H1 (cell line): ENCODE measurements around the gene SLC5A9. TPM values are rescaled to one million over a fixed set of nuclear protein-coding genes. Genes with fewer than 3 reads are reported as not detected.

Source experiments
- CTCF ChIA-PET: fragments of 300-600 bp; sonication (Branson Sonifier 250); formaldehyde crosslinking; loops from one replicate; lab custom pipeline; 2021; ENCODE audit not compliant: partially characterized antibody; lab: Charles Lee
- POLR2A ChIA-PET: fragments of 300-600 bp; sonication (Branson Sonifier 250); formaldehyde crosslinking; loops from one replicate; lab custom pipeline; 2021; ENCODE audit warnings: inconsistent platforms; ENCODE audit not compliant: partially characterized antibody; lab: Charles Lee
- DNase-seq, 2 experiments: peaks; one replicate each; pipeline versions ENCODE4 v3.0.0 to v3.0.0-alpha.2; 2010 to 2022; ENCODE audit warnings: low spot score in 2 of 2, low read depth in 1 of 2, mixed read lengths in 1 of 2
- FAIRE-seq: peaks from 2 replicates; lab custom pipeline; 2011; peaks lifted over from hg19 to GRCh38; lab: Jason Lieb, UNC
- H2AFZ ChIP-seq: 2 replicates; pipeline ENCODE4 v1.8.1; 2012; ENCODE audit warnings: low read length, inconsistent platforms
- H2AK5ac ChIP-seq: 2 replicates; pipeline ENCODE4 v1.6.1; 2013; ENCODE audit warnings: low read depth, low read length
- H2BK120ac ChIP-seq: replicated peaks from 2 replicates; pipeline ENCODE3; 2013; ENCODE audit warnings: low read depth, low read length, inconsistent platforms
- H2BK12ac ChIP-seq: 2 replicates; pipeline ENCODE4 v1.6.1; 2013; ENCODE audit warnings: low read depth, low read length
- H2BK15ac ChIP-seq: 2 replicates; pipeline ENCODE4 v1.6.1; 2013; ENCODE audit warnings: low read length
- H2BK20ac ChIP-seq: 2 replicates; pipeline ENCODE4 v1.6.1; 2013; ENCODE audit warnings: low read length
- H2BK5ac ChIP-seq: 2 replicates; pipeline ENCODE4 v1.6.1; 2013; ENCODE audit warnings: low read depth, low read length
- H3K14ac ChIP-seq: 2 replicates; pipeline ENCODE4 v1.6.1; 2013; ENCODE audit warnings: inconsistent platforms; ENCODE audit not compliant: insufficient read length
- H3K18ac ChIP-seq: 2 replicates; pipeline ENCODE4 v1.6.1; 2013; ENCODE audit warnings: low read length; ENCODE audit errors: extremely low read depth
- H3K23ac ChIP-seq: 2 replicates; pipeline ENCODE4 v1.6.1; 2013; ENCODE audit warnings: inconsistent platforms; ENCODE audit not compliant: insufficient read length
- H3K23me2 ChIP-seq: 2 replicates; pipeline ENCODE4 v1.6.1; 2013; ENCODE audit warnings: low read depth, low read length
- H3K27ac ChIP-seq: 2 replicates; pipeline ENCODE4 v1.6.1; 2011; ENCODE audit warnings: low read depth, low read length, inconsistent platforms
- H3K27me3 ChIP-seq, 4 experiments: replicated peaks in 1 of 4; 1 replicate in 1 of 4; 2 replicates in 3 of 4; pipeline versions ENCODE4 v1.6.1 to v1.8.1; 2011 to 2013; ENCODE audit warnings: low read length in 3 of 4, mild to moderate bottlenecking in 3 of 4, inconsistent platforms in 2 of 4, mixed read lengths in 2 of 4, moderate library complexity in 1 of 4; ENCODE audit not compliant: control insufficient read depth in 3 of 4, insufficient read depth in 3 of 4; ENCODE audit errors: extremely low read depth in 1 of 4
- H3K36me3 ChIP-seq, 4 experiments: 2 replicates each; pipeline versions ENCODE4 v1.6.1 to v1.8.1; 2011 to 2013; ENCODE audit warnings: mild to moderate bottlenecking in 4 of 4, low read length in 3 of 4, moderate library complexity in 2 of 4, control low read depth in 1 of 4, inconsistent platforms in 1 of 4; ENCODE audit not compliant: insufficient read depth in 4 of 4, control insufficient read depth in 2 of 4
- H3K4ac ChIP-seq: replicated peaks from 2 replicates; pipeline ENCODE3; 2013; ENCODE audit warnings: low read length, low read depth, mixed read lengths, inconsistent platforms; ENCODE audit not compliant: insufficient read length
- H3K4me1 ChIP-seq, 4 experiments: replicated peaks in 1 of 4; 1 replicate in 1 of 4; 2 replicates in 3 of 4; pipeline versions ENCODE4 v1.6.1 to v1.8.1; 2011 to 2013; ENCODE audit warnings: low read length in 3 of 4, inconsistent platforms in 2 of 4, mixed read lengths in 1 of 4; ENCODE audit not compliant: insufficient read depth in 4 of 4, control insufficient read depth in 3 of 4
- H3K4me2 ChIP-seq, 2 experiments: 2 replicates each; pipeline versions ENCODE4 v1.6.1 to v1.8.1; 2011 to 2013; ENCODE audit warnings: low read depth in 2 of 2, low read length in 2 of 2, control low read depth in 1 of 2, inconsistent platforms in 1 of 2, mild to moderate bottlenecking in 1 of 2; ENCODE audit not compliant: insufficient read depth in 1 of 2
- H3K4me3 ChIP-seq, 4 experiments: fragments of 200-600, 300-600 bp in 1 of 4; sonication (generic), shearing (Covaris generic), sonication (Bioruptor Twin) in 1 of 4; 2 replicates each; pipeline versions ENCODE4 v1.5.1 to v1.8.1; 2011 to 2016; ENCODE audit warnings: low read length in 4 of 4, low read depth in 3 of 4, control low read depth in 2 of 4, inconsistent platforms in 2 of 4, mild to moderate bottlenecking in 2 of 4, mixed read lengths in 1 of 4, moderate library complexity in 1 of 4; ENCODE audit not compliant: insufficient read depth in 2 of 4; ENCODE audit errors: extremely low read depth in 1 of 4
- H3K56ac ChIP-seq: replicated peaks from 2 replicates; pipeline ENCODE3; 2013; ENCODE audit warnings: low read depth, mild to moderate bottlenecking, mixed read lengths, low read length, inconsistent platforms; ENCODE audit not compliant: insufficient read length
- H3K79me1 ChIP-seq: 2 replicates; pipeline ENCODE4 v1.6.1; 2013; ENCODE audit warnings: low read depth, low read length, control low read depth
- H3K79me2 ChIP-seq, 2 experiments: 2 replicates each; pipeline versions ENCODE4 v1.6.1 to v1.8.1; 2012 to 2013; ENCODE audit warnings: low read length in 2 of 2, mild to moderate bottlenecking in 2 of 2, inconsistent platforms in 1 of 2; ENCODE audit not compliant: insufficient read depth in 2 of 2, control insufficient read depth in 1 of 2
- H3K9ac ChIP-seq, 4 experiments: replicated peaks in 1 of 4; 1 replicate in 1 of 4; 2 replicates in 3 of 4; pipeline versions ENCODE4 v1.6.1 to v1.8.1; 2011 to 2013; ENCODE audit warnings: low read depth in 3 of 4, low read length in 3 of 4, control low read depth in 2 of 4, mild to moderate bottlenecking in 2 of 4, moderate library complexity in 2 of 4, inconsistent platforms in 1 of 4; ENCODE audit errors: extremely low read depth in 1 of 4
- H3K9me3 ChIP-seq, 2 experiments: 2 replicates each; pipeline versions ENCODE4 v1.6.1 to v1.8.1; 2012 to 2013; ENCODE audit warnings: mild to moderate bottlenecking in 2 of 2, moderate library complexity in 2 of 2, control low read depth in 1 of 2, inconsistent platforms in 1 of 2, low read depth in 1 of 2, low read length in 1 of 2, mixed read lengths in 1 of 2; ENCODE audit not compliant: insufficient read depth in 2 of 2
- H4K20me1 ChIP-seq, 2 experiments: replicated peaks in 1 of 2; 2 replicates each; pipeline versions ENCODE3 to v1.8.1; 2011 to 2013; ENCODE audit warnings: inconsistent platforms in 2 of 2, low read length in 2 of 2, mild to moderate bottlenecking in 1 of 2; ENCODE audit not compliant: insufficient read depth in 2 of 2, control insufficient read depth in 1 of 2
- H4K5ac ChIP-seq: 2 replicates; pipeline ENCODE4 v1.6.1; 2013; ENCODE audit warnings: low read length, low read depth, mixed read lengths, inconsistent platforms; ENCODE audit not compliant: insufficient read length
- H4K8ac ChIP-seq: 2 replicates; pipeline ENCODE4 v1.8.0; 2013; ENCODE audit warnings: mild to moderate bottlenecking, moderate library complexity, low read length, inconsistent platforms; ENCODE audit not compliant: insufficient read depth; ENCODE audit errors: extremely low read depth
- H4K91ac ChIP-seq: replicated peaks from 2 replicates; pipeline ENCODE3; 2013; ENCODE audit warnings: low read length, mixed read lengths, inconsistent platforms; ENCODE audit not compliant: insufficient read length
- CHD1 ChIP-seq: IDR thresholded peaks from 2 replicates; pipeline ENCODE4 v1.6.1; 2012; ENCODE audit warnings: low read depth, low read length, improper control_type of control experiment
- CREB1 ChIP-seq: IDR thresholded peaks from 2 replicates; pipeline ENCODE4 v1.6.1; 2012; ENCODE audit warnings: inconsistent platforms
- SAP30 ChIP-seq: fragments of 300-600 bp; sonication (generic); IDR thresholded peaks from 2 replicates; pipeline ENCODE4 v1.7.1; 2012; ENCODE audit warnings: low read length, moderate library complexity, mild to moderate bottlenecking, inconsistent platforms; ENCODE audit not compliant: insufficient read depth, insufficient replicate concordance
- SP1 ChIP-seq: IDR thresholded peaks from 2 replicates; pipeline ENCODE4 v1.6.1; 2011; ENCODE audit warnings: low read depth, low read length
- TEAD4 ChIP-seq: IDR thresholded peaks from 2 replicates; pipeline ENCODE4 v1.6.1; 2012; ENCODE audit warnings: low read depth, low read length, inconsistent platforms, mixed read lengths
- ZNF274 ChIP-seq: IDR thresholded peaks from 2 replicates; pipeline ENCODE4 v1.7.0; 2012; ENCODE audit warnings: low read length, borderline replicate concordance; ENCODE audit errors: extremely low read depth
- WGBS, 2 experiments: shearing (Covaris generic) in 1 of 2; methylation state at CpG; one replicate each; pipeline versions ENCODE4 v1.1.6 to v1.1.7; 2013 to 2015; ENCODE audit warnings: low lambda C conversion rate in 2 of 2, mixed read lengths in 2 of 2, inconsistent platforms in 1 of 2, low coverage in 1 of 2, missing lambda C conversion rate in 1 of 2; ENCODE audit not compliant: insufficient replicate concordance in 2 of 2, insufficient coverage in 1 of 2, insufficient read length in 1 of 2; ENCODE audit errors: extremely low coverage in 1 of 2, missing lambda C conversion rate in 1 of 2; 5-methylcytosine and 5-hydroxymethylcytosine counted together
- polyA plus RNA-seq, 7 experiments: library from polyadenylated mRNA; depleted of rRNA in 3 of 7; stranded (reverse) in 5 of 7; unstranded in 2 of 7; fragments of >200 nt in 5 of 7; fragments of 200-250 nt in 2 of 7; gene quantifications; 1 replicate in 5 of 7; 2 replicates in 1 of 7; 4 replicates in 1 of 7; pipeline versions ENCODE4 v1.2.1 to v1.2.3, GENCODE V29; 2011 to 2013; ENCODE audit warnings: missing spikeins in 2 of 7, mixed read lengths in 2 of 7
- total RNA-seq: library from RNA; stranded (reverse); fragmentation: NEBNext Ultra II Directional; extraction: Animal tissue kit (Norgen Biotek cat#: 25700); gene quantifications from 2 replicates; pipeline ENCODE4 v1.2.1, GENCODE V29; 2021

The SLC5A9 gene
- total and polyA plus RNA-seq, 2 of the 8 experiments (the other 6 are each of a cell fraction or from before 2014, with no cell fraction given): 0.03 TPM; not detected in 1

GRCh38 chr1:48258106-48258505 lies 35.6 kb downstream of the SLC5A9 start:
- no peak overlapping the region for H3K4me2 ChIP-seq
- no peak overlapping the region for H4K5ac ChIP-seq
- H3K4me3 ChIP-seq: no peak overlapping the region
- H2BK12ac ChIP-seq: no peak overlapping the region
- H3K79me1 ChIP-seq: no peaks in the 10 kb centered on the region
- no peak overlapping the region for H2AK5ac ChIP-seq
- H2BK20ac ChIP-seq: no peak overlapping the region
- H3K4me1 ChIP-seq: no peaks in the 10 kb centered on the region
- no peak overlapping the region for H3K9ac ChIP-seq
- CTCF ChIA-PET: interaction anchor here (0.6 to 1.2 kb wide), 2 partner anchors 268 to 1711 kb away, joined by 3 to 4 read pairs; no protein-coding TSS in a partner anchor
- H3K14ac ChIP-seq: no peak overlapping the region
- no peak overlapping the region for H2BK120ac ChIP-seq
- no peak overlapping the region for H2BK5ac ChIP-seq
- FAIRE-seq: no peak
- no peak overlapping the region for H3K27ac ChIP-seq
- no peak for DNase-seq
- TF ChIP-seq SP1: no peak
- TF ChIP-seq SAP30: no peak
- TF ChIP-seq CHD1: no peak
- TF ChIP-seq TEAD4: no peak
- no peak for TF ChIP-seq CREB1
- TF ChIP-seq ZNF274: no peak
- TF ChIP-seq, all 59 proteins: peak for 0
- no peaks in the 10 kb centered on the region; the same call in 1 of the 2 replicates for H3K23me2 ChIP-seq
- H3K18ac ChIP-seq: no peak overlapping the region
- H2BK15ac ChIP-seq: no peak overlapping the region
- no peaks in the 10 kb centered on the region for H3K9me3 ChIP-seq
- H2AFZ ChIP-seq: no peak overlapping the region
- WGBS, 2 experiments: 84% methylated on average over 1 of the region's 1 CpG; no CpG with 5 or more reads in 1 of the 2 experiments
- no peaks in the 10 kb centered on the region for H3K79me2 ChIP-seq
- POLR2A ChIA-PET: no interaction called here
- no peak overlapping the region for H3K4ac ChIP-seq
- H4K8ac ChIP-seq: no peak overlapping the region
- H3K36me3 ChIP-seq: no peaks in the 10 kb centered on the region
- H3K23ac ChIP-seq: no peak overlapping the region
- no peaks in the 10 kb centered on the region for H3K27me3 ChIP-seq
- H3K56ac ChIP-seq: no peak overlapping the region
- H4K20me1 ChIP-seq: no peaks in the 10 kb centered on the region
- no peak overlapping the region for H4K91ac ChIP-seq
